A673 (cell line): Measurements from ENCODE around the gene PILRB.
"Not testable (repeated sequence)": the region's sequence is repeated elsewhere in the genome, so short reads cannot be mapped to it uniquely, and the experiment has no call there.

Experiments
- EZH2 ChIP-seq: fragments of 200-600 bp; sonication (generic); IDR thresholded peaks from 2 replicates; pipeline ENCODE4 v1.6.1; 2017; ENCODE audit warnings: borderline replicate concordance, low read depth, mild to moderate bottlenecking, mixed read lengths, antibody characterized with exemption, low read length; ENCODE audit not compliant: poor library complexity, severe bottlenecking
- TF ChIP-seq, protein P1 (sequence below): fragments of 300-800, 200-600 bp; sonication (generic); conservative IDR thresholded peaks from 2 replicates; pipeline ENCODE4 v1.5.1; 2017; ENCODE audit warnings: low read depth, mild to moderate bottlenecking, antibody characterized with exemption, low read length, moderate library complexity, mixed read lengths

DNA sequence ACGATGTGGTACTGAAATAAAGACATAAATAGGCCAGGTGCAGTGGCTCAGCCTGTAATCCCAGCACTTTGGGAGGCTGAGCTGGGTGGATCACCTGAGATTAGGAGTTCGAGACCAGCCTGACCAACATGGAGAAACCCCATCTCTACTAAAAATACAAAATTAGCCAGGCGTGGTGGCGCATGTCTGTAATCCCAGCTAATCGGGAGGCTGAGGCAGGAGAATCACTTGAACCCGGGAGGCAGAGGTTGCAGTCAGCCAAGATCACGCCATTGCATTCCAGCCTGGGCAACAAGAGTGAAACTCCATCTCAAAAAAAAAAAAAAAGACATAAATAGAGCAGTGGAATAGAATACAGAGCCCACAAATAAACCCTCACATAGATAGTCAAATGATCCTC, 5.9 kb downstream of the PILRB start:
- TF ChIP-seq EZH2 = not testable (repeated sequence)
- TF ChIP-seq, protein P1, sequence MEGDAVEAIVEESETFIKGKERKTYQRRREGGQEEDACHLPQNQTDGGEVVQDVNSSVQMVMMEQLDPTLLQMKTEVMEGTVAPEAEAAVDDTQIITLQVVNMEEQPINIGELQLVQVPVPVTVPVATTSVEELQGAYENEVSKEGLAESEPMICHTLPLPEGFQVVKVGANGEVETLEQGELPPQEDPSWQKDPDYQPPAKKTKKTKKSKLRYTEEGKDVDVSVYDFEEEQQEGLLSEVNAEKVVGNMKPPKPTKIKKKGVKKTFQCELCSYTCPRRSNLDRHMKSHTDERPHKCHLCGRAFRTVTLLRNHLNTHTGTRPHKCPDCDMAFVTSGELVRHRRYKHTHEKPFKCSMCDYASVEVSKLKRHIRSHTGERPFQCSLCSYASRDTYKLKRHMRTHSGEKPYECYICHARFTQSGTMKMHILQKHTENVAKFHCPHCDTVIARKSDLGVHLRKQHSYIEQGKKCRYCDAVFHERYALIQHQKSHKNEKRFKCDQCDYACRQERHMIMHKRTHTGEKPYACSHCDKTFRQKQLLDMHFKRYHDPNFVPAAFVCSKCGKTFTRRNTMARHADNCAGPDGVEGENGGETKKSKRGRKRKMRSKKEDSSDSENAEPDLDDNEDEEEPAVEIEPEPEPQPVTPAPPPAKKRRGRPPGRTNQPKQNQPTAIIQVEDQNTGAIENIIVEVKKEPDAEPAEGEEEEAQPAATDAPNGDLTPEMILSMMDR = not testable (repeated sequence)
